Duodenal mucosa (tissue), 2 donors: Measurements from ENCODE around the gene CLEC16A.

ENCODE experiments used
- H3K27ac ChIP-seq: one replicate; pipeline ENCODE4 v1.7.0; 2013; ENCODE audit warnings: low read depth, low read length
- H3K27me3 ChIP-seq, 2 donors: one replicate each; pipeline ENCODE4 v1.7.0; 2013; ENCODE audit warnings: low read length in 2 of 2, control low read depth in 1 of 2; ENCODE audit not compliant: insufficient read depth in 2 of 2, control insufficient read depth in 1 of 2
- H3K36me3 ChIP-seq, 2 donors: one replicate each; pipeline ENCODE4 v1.7.0; 2013; ENCODE audit warnings: low read length in 2 of 2, control low read depth in 1 of 2; ENCODE audit not compliant: insufficient read depth in 2 of 2, control insufficient read depth in 1 of 2
- H3K4me1 ChIP-seq, 2 donors: one replicate each; pipeline ENCODE4 v1.7.0; 2013; ENCODE audit warnings: low read length in 2 of 2, control low read depth in 1 of 2; ENCODE audit not compliant: insufficient read depth in 2 of 2, control insufficient read depth in 1 of 2
- H3K4me3 ChIP-seq, 2 donors: one replicate each; pipeline ENCODE4 v1.7.0; 2013; ENCODE audit warnings: low read length in 2 of 2, low read depth in 1 of 2
- H3K9ac ChIP-seq, 2 donors: one replicate each; pipeline ENCODE4 v1.7.0; 2013; ENCODE audit warnings: low read length in 2 of 2, low read depth in 1 of 2
- H3K9me3 ChIP-seq, 2 donors: one replicate each; pipeline ENCODE4 v1.7.0; 2013; ENCODE audit warnings: low read length in 2 of 2, control low read depth in 1 of 2; ENCODE audit not compliant: control insufficient read depth in 1 of 2

The CLEC16A gene

DNA sequence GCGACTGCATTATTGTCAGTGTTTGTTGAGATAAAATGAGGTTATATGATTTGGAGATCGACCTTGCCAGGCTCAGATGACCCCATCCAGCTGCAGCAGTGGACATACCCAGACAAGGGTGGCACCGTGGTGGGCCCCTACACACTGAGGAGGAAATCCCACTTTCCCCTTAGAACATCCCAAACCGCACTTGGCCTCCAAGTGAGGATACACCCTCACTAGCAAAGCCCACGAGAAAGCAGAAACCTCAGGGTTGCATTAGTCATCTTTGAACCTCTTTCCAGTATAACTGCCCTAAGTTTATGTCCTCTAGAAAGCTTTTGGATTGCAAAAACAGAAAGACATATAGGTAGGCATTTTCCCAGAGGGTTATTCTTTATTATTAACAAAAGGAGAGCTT, 101.5 kb downstream of the CLEC16A start:
- Histone ChIP-seq H3K36me3 (peaks cover 14 to 66% of the 10 kb centered on the region in 2 donors), H3K27ac (no peak overlapping the region), H3K9ac (no peak overlapping the region), H3K27me3 (no peaks in the 10 kb centered on the region), H3K4me1 (no peaks in the 10 kb centered on the region), H3K9me3 (no peaks in the 10 kb centered on the region), H3K4me3 (no peak overlapping the region)

DNA sequence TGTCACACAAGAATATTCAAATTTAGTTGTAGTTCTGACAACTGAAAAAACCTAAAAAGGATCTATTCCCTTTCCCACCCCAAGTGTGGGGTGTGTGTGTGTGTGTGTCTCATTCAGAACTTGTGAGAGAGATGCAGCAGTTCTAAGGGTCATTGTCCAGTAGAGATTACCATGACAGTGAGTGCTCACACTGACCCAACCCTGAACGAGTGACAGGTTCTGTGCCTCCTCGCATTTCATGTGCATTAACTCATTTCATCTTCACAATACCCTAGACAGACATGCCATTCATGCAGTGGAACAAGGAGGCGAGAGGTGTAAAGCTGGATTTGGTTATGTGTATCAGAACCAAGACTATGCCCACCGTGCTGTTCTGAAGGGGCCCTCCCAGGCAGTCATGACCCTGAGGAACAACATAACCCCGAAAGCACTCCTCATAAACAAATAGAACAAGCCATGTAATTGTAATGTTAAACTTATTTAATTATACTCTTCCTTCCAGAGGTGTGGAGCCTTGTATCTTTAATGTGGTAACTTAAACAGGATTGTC, 102.1 kb downstream of the CLEC16A start:
- no peak overlapping the region for H3K4me3 ChIP-seq
- H3K9me3 ChIP-seq = no peaks in the 10 kb centered on the region
- no peak overlapping the region for H3K9ac ChIP-seq
- H3K27me3 ChIP-seq = no peaks in the 10 kb centered on the region
- H3K27ac ChIP-seq = no peak overlapping the region
- H3K4me1 ChIP-seq = peaks cover 0 to 1% of the 10 kb centered on the region in 2 donors
- H3K36me3 ChIP-seq = peaks cover 8 to 62% of the 10 kb centered on the region in 2 donors

DNA sequence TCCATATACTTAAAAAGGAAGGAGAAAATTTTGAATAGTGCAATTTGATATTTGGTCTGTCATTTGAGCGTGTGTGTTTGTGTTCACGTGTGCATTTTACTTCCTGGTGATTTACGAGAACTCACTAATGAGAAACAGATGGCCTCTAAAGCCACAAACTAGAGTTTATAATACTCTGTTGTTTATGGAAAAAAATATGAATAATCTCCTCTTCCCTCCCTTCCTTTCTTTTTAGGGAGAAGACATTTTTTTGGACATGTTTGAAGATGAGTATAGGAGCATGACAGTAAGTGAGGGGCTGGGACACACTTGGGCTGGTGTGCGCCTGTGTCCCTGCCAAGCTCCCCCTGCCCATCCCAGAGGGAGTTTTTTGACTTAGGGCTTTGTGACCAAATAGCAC, 102.7 kb downstream of the CLEC16A start:
- H3K27ac ChIP-seq = no peak overlapping the region
- peaks cover 0 to 7% of the 10 kb centered on the region in 2 donors for H3K4me1 ChIP-seq
- H3K4me3 ChIP-seq = no peak overlapping the region
- H3K27me3 ChIP-seq = no peaks in the 10 kb centered on the region
- no peak overlapping the region for H3K9ac ChIP-seq
- H3K9me3 ChIP-seq = no peaks in the 10 kb centered on the region
- H3K36me3 ChIP-seq = peaks cover 3 to 62% of the 10 kb centered on the region in 2 donors

DNA sequence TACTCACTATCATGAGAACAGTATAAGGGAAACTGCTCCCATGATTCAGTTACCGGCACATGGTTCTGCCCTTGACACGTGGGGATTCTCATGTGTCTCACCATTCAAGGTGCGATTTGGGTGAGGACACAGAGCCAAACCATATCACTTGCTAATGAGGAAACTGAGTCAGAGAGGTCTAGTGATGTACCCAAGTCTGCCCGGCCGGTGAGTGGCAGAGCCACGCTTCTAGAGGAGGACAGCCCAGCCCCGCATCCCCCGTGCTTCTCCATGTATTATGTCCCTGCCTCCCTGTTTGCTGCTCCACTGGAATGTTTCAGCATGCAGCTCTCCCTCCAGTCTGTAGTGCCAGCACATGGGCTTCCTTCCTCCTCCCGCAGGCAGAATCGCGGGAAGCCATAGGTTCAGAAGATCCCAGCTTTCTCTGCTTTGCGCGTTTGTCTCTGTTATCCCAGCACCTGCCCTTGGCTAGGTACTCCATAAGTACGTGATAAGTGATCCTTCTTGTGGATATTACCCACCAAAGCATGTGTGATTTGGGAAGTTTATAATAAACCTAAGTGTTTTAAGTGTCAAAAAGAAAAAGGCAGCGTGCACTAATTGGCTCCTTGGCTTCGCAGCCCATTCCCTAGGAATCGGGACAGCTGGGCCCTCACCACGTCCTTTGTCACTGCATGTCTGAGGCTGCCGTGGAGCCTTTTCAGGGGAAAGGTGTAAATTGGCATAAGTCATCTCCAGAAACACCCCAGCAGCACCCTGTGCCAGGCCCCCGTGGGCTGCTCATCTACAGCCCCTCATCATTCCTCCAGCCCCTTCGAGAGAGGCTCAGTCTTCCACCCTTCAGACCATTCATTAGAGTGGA, 103.8 kb downstream of the CLEC16A start:
- no peak overlapping the region for H3K27ac ChIP-seq
- peaks cover 0 to 64% of the 10 kb centered on the region in 2 donors for H3K36me3 ChIP-seq
- no peaks in the 10 kb centered on the region for H3K27me3 ChIP-seq
- H3K9me3 ChIP-seq = no peaks in the 10 kb centered on the region
- H3K9ac ChIP-seq = no peak overlapping the region
- H3K4me3 ChIP-seq = no peak overlapping the region
- peaks cover 0 to 13% of the 10 kb centered on the region in 2 donors for H3K4me1 ChIP-seq

DNA sequence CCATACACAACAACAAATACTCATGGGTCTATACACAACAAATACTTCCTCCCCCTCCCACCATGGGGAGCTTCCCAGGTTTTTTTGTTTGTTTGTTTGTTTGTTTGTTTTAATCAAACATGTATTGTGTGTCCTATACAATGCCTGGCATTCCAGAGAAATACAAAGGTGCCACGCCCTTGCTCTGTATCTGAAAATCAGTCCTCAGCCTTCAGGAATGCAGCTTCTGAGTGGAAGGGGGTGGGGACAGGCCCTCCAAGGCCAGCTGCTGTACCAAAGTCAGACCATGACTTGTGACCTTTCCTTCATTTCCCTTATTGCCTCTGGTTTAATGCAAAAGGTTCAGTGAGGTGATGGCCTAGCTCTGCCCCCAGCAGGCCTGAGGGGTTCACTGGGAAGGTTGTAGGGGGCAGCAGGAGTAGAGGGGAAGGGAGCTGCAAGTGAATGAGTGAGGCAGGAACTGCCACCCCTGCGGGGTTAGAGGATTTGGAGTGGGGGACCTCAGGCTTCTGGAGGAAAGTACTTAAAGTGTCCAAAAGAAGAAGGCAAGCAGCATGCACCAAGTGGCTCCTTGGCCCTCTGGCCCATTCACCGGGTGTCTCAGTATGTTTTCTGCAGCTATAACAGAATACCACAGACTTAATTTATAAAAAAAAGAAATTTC, 105.2 kb downstream of the CLEC16A start:
- Histone ChIP-seq H3K4me3 (no peak overlapping the region), H3K27me3 (no peaks in the 10 kb centered on the region), H3K36me3 (peaks cover 0 to 68% of the 10 kb centered on the region in 2 donors), H3K4me1 (peaks cover 0 to 13% of the 10 kb centered on the region in 2 donors), H3K27ac (no peak overlapping the region), H3K9me3 (no peaks in the 10 kb centered on the region), H3K9ac (no peak overlapping the region)

DNA sequence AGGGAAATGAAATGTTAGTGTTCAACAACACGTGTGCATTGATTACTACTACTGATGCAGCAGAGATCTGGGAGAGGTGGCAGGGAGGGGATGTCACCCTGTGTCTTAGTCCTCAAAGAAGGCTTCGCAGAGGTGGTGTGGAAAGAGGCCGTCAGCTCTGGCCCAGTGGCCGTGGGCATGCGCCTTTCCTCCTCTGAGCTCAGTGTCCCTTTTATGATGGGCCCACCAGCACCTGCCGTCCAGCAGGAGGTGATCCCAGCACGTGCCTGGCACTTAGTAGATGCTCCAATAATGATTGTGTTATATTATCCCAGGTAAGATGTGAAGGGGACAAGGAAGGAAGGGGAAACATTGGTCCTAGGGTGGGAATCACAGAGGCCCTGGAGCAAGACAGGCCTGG, 106.2 kb downstream of the CLEC16A start:
- Histone ChIP-seq H3K9me3 (no peaks in the 10 kb centered on the region), H3K4me1 (peaks cover 0 to 13% of the 10 kb centered on the region in 2 donors), H3K27ac (no peak overlapping the region), H3K27me3 (no peaks in the 10 kb centered on the region), H3K4me3 (no peak overlapping the region), H3K9ac (no peak overlapping the region), H3K36me3 (peaks cover 0 to 67% of the 10 kb centered on the region in 2 donors)

DNA sequence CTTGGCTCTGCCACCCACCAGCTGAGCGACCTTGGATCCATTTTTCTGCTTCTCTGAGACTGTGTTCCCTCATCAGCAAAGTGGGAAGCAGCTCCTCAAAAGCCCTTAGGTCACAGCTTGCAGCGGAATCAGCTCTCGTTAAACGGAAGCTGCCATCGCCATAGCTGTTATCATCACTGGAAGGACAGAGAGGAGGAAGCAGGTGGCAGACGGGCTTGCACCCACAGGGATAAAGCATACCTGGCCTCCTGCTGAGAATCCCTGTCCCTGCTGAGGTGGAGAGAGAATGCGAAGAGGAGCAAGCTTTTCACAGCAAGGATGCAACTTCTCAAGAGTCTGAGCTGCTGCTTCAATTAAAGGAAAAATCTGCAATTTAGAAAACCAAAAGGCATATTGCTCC, 106.6 kb downstream of the CLEC16A start:
- no peak overlapping the region for H3K9ac ChIP-seq
- H3K27ac ChIP-seq = no peak overlapping the region
- H3K4me3 ChIP-seq = no peak overlapping the region
- H3K27me3 ChIP-seq = no peaks in the 10 kb centered on the region
- H3K9me3 ChIP-seq = no peaks in the 10 kb centered on the region
- H3K4me1 ChIP-seq = peaks cover 1 to 14% of the 10 kb centered on the region in 2 donors
- H3K36me3 ChIP-seq = peaks cover 2 to 65% of the 10 kb centered on the region in 2 donors

DNA sequence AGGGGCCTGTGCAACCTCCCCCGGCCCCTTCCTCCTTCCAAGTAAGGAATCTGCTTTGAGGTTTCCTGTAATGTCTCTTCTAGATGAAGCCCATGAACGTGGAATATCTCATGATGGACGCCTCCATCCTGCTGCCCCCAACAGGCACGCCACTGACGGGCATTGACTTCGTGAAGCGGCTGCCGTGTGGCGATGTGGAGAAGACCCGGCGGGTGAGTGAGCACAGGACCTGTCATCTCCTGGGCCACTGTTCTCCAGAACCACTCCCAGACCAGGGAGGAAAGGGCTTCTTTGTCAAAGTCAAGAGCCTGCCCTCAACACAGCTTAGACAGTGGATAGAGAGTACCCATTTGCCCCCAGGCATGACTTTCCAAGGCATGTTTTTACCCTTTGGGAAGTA, 107.1 kb downstream of the CLEC16A start:
- Histone ChIP-seq H3K9ac (no peak overlapping the region), H3K9me3 (no peaks in the 10 kb centered on the region), H3K27ac (no peak overlapping the region), H3K4me1 (peaks cover 5 to 19% of the 10 kb centered on the region in 2 donors), H3K36me3 (peaks cover 5 to 66% of the 10 kb centered on the region in 2 donors), H3K4me3 (no peak overlapping the region), H3K27me3 (no peaks in the 10 kb centered on the region)

DNA sequence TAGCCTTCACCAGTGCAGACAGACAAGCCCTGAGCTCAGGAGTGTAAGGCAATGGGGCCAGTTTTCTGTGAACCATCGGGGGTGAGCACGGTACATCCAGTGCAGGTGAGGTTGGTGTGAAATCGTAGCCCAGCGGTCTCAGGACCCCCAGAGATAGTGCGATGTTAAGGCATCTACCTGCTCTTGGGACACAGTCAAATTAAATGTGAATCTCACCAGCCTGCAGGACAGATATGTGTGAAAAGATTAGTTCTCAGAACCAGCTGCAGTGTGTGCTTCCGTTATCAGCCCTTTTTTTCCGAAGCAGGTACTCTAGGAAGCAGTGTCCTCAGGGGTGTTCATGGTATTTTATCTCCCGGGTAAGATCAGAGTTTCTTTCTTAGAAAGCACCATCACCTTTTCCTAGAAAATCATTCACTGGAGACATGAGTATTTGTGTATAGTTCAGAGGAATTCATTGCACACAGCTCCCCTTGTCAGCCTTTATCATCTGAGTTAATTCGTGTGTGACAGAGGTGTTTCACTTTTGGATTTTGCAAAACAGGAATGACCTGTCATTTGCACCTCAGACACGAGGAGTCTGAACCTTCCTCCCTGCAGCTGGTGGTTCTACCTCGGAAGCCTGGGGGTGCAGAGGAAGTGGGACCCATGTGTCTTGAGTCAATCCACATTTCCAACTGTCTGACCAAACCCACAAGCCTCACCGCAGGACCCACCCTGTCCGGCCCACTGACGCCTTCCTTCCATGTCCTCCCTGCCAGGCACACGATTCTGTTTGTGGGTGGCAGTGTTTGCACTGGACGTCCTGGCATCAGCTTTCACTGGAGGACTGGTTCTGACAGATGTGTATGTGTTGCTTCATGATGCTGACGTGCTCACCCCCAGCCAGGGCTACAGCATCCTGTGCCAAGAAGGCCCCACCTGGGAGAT, 107.8 kb downstream of the CLEC16A start:
- Histone ChIP-seq H3K27me3 (no peaks in the 10 kb centered on the region), H3K4me3 (no peak overlapping the region), H3K36me3 (peaks cover 5 to 64% of the 10 kb centered on the region in 2 donors), H3K27ac (no peak overlapping the region), H3K4me1 (peaks cover 5 to 19% of the 10 kb centered on the region in 2 donors), H3K9me3 (no peaks in the 10 kb centered on the region), H3K9ac (no peak overlapping the region)
